B cell (primary cell): Measurements from ENCODE around the gene RFC2. TPM values are rescaled to one million over a fixed set of nuclear protein-coding genes. Genes with fewer than 3 reads are reported as not detected.

ENCODE experiments used
- ATAC-seq: fragments of 200-7000 bp; cut with Tn5 transposase; one replicate; pipeline ENCODE4 v1.10.0; 2021; ENCODE audit warnings: low read depth, mild to moderate bottlenecking, moderate number of reproducible peaks, moderate library complexity
- CTCF ChIA-PET: fragments of 350-600 bp; sonication (Branson Sonifier 250); formaldehyde crosslinking; loops from one replicate; lab custom pipeline; 2021; ENCODE audit warnings: antibody characterized with exemption, inconsistent platforms; lab: Charles Lee
- POLR2A ChIA-PET: fragments of 350-600 bp; sonication (Branson Sonifier 250); formaldehyde crosslinking; loops from one replicate; lab custom pipeline; 2021; ENCODE audit warnings: antibody characterized with exemption; lab: Charles Lee
- DNase-seq: peaks from one replicate; pipeline ENCODE4 v3.0.0; 2013
- H2AFZ ChIP-seq: 2 replicates; pipeline ENCODE4 v1.6.1; 2012; ENCODE audit warnings: mild to moderate bottlenecking, low read depth, low read length; ENCODE audit not compliant: insufficient read depth, poor library complexity, severe bottlenecking
- H3K27ac ChIP-seq, 2 donors: 1 replicate in 1 of 2; 2 replicates in 1 of 2; pipeline ENCODE4 v1.5.1; 2012 to 2013; ENCODE audit warnings: low read length in 2 of 2, mild to moderate bottlenecking in 2 of 2, moderate library complexity in 1 of 2
- H3K27me3 ChIP-seq, 4 experiments: fragments of 200-600 bp in 1 of 4; sonication (generic) in 1 of 4; replicated peaks in 1 of 4; 1 replicate in 2 of 4; 2 replicates in 2 of 4; pipeline versions ENCODE4 v1.6.1 to v1.7.0; 2013 to 2016; ENCODE audit warnings: low read length in 3 of 4, mild to moderate bottlenecking in 2 of 4, mixed read lengths in 1 of 4, moderate library complexity in 1 of 4; ENCODE audit not compliant: insufficient read depth in 4 of 4, control insufficient read depth in 3 of 4; ENCODE audit errors: control extremely low read depth in 1 of 4
- H3K36me3 ChIP-seq, 2 experiments: replicated peaks in 1 of 2; 1 replicate in 1 of 2; 2 replicates in 1 of 2; pipeline versions ENCODE4 v1.6.1 to v1.7.1; 2013; ENCODE audit warnings: low read length in 1 of 2; ENCODE audit not compliant: insufficient read depth in 2 of 2, control insufficient read depth in 1 of 2; ENCODE audit errors: control extremely low read depth in 1 of 2, extremely low read depth in 1 of 2
- H3K4me1 ChIP-seq, 2 donors: fragments of 200-600 bp in 1 of 2; sonication (generic) in 1 of 2; 1 replicate in 1 of 2; 2 replicates in 1 of 2; pipeline versions ENCODE4 v1.5.1 to v1.6.1; 2013 to 2017; ENCODE audit warnings: low read length in 2 of 2; ENCODE audit not compliant: control insufficient read depth in 2 of 2, insufficient read depth in 2 of 2
- H3K4me2 ChIP-seq: replicated peaks from 2 replicates; pipeline ENCODE3; 2012; ENCODE audit warnings: mild to moderate bottlenecking, low read depth, low read length; ENCODE audit not compliant: poor library complexity, severe bottlenecking
- H3K4me3 ChIP-seq, 5 experiments: fragments of 200-600 bp in 1 of 5; sonication (generic) in 1 of 5; 1 replicate in 3 of 5; 2 replicates in 2 of 5; pipeline versions ENCODE4 v1.5.1 to v1.7.0; 2011 to 2016; ENCODE audit warnings: low read length in 4 of 5, mild to moderate bottlenecking in 4 of 5, low read depth in 2 of 5, control low read depth in 1 of 5, moderate library complexity in 1 of 5; ENCODE audit not compliant: insufficient read depth in 1 of 5; ENCODE audit errors: control extremely low read depth in 1 of 5, extremely low read depth in 1 of 5
- H3K79me2 ChIP-seq: fragments of 200-600 bp; sonication (generic); one replicate; pipeline ENCODE4 v1.6.0; 2016; ENCODE audit warnings: low read length; ENCODE audit not compliant: control insufficient read depth, insufficient read depth
- H3K9ac ChIP-seq: fragments of 200-600 bp; sonication (generic); 2 replicates; pipeline ENCODE4 v1.6.1; 2017; ENCODE audit warnings: mild to moderate bottlenecking, low read length, moderate library complexity
- H3K9me3 ChIP-seq, 3 donors: one replicate each; pipeline versions ENCODE4 v1.6.1 to v1.7.1; 2013; ENCODE audit warnings: low read length in 2 of 3; ENCODE audit not compliant: control insufficient read depth in 2 of 3, insufficient read depth in 1 of 3; ENCODE audit errors: control extremely low read depth in 1 of 3
- H4K20me1 ChIP-seq: 2 replicates; pipeline ENCODE4 v1.6.0; 2012; ENCODE audit warnings: mild to moderate bottlenecking, low read length; ENCODE audit not compliant: insufficient read depth, control insufficient read depth, poor library complexity, severe bottlenecking
- H3K27ac Mint-ChIP-seq: one replicate; pipeline ENCODE4 v1.8.0; 2021; ENCODE audit warnings: mixed read lengths
- H3K27me3 Mint-ChIP-seq: one replicate; pipeline ENCODE4 v1.8.0; 2021; ENCODE audit warnings: mixed read lengths
- H3K4me1 Mint-ChIP-seq: one replicate; pipeline ENCODE4 v1.8.0; 2021; ENCODE audit warnings: mixed read lengths
- H3K4me3 Mint-ChIP-seq: one replicate; pipeline ENCODE4 v1.8.0; 2021; ENCODE audit warnings: mixed read lengths
- H3K9me3 Mint-ChIP-seq: one replicate; pipeline ENCODE4 v1.8.0; 2022; ENCODE audit warnings: mixed read lengths; ENCODE audit not compliant: insufficient read depth
- CTCF ChIP-seq: fragments of 200-600 bp; IDR thresholded peaks from one replicate; pipeline ENCODE4 v1.8.0; 2022; ENCODE audit warnings: antibody characterized with exemption, mild to moderate bottlenecking
- EZH2 ChIP-seq: IDR thresholded peaks from 2 replicates; pipeline ENCODE4 v1.6.1; 2012; ENCODE audit warnings: borderline replicate concordance, low read depth, mild to moderate bottlenecking, moderate library complexity, low read length; ENCODE audit not compliant: insufficient read depth, poor library complexity, severe bottlenecking
- WGBS: methylation state at CpG from one replicate; pipeline ENCODE4 v1.1.5; 2013; ENCODE audit warnings: missing lambda C conversion rate; ENCODE audit not compliant: insufficient coverage; 5-methylcytosine and 5-hydroxymethylcytosine counted together
- intact Hi-C: fragments of 100-400 bp; cut with micrococcal nuclease; formaldehyde crosslinking; loops from one replicate; pipeline ENCODE4 v1.10.0; 2022
- polyA plus RNA-seq: library from polyadenylated mRNA; depleted of rRNA; stranded (reverse); fragments of >200 nt; gene quantifications from 2 replicates; pipeline ENCODE4 v1.2.3, GENCODE V29; 2012
- total RNA-seq, 2 donors: library from RNA; stranded (reverse); fragments of 120-200 nt in 1 of 2; gene quantifications; 1 replicate in 1 of 2; 2 replicates in 1 of 2; pipeline versions ENCODE4 v1.2.3 to v1.2.4, GENCODE V29; 2013 to 2022

Gene RFC2
- total and polyA plus RNA-seq, 2 donors (not counting 1 experiment from before 2014, with no cell fraction given), result 20.2 to 36.4 TPM

- 94% methylated on average over 12 of the region's 14 CpGs for WGBS
- no peaks in the 10 kb centered on the region for H3K36me3 ChIP-seq
- no peaks in the 10 kb centered on the region for H4K20me1 ChIP-seq
- no peak for TF ChIP-seq CTCF
- no peak for TF ChIP-seq EZH2
- no peak overlapping the region for H3K4me3 ChIP-seq
- no peak overlapping the region for H3K4me3 Mint-ChIP-seq
- CTCF ChIA-PET, result interaction anchor here (1.4 to 3.4 kb wide), 3 partner anchors 11 to 119 kb away, joined by 5 to 22 read pairs (median 6); no protein-coding TSS in a partner anchor
- no peaks in the 10 kb centered on the region for H3K79me2 ChIP-seq
- DNase-seq (no peak), ATAC-seq (no peak)
- POLR2A ChIA-PET, result interaction anchor here (0.6 kb wide), 1 partner anchor 21 kb away, joined by 7 read pairs; no protein-coding TSS in a partner anchor
- no peaks in the 10 kb centered on the region for H3K9me3 ChIP-seq
- H3K9ac ChIP-seq, result no peak overlapping the region
- no peak overlapping the region for H2AFZ ChIP-seq
- no peaks in the 10 kb centered on the region for H3K27me3 ChIP-seq
- no peaks in the 10 kb centered on the region for H3K27me3 Mint-ChIP-seq
- H3K27ac Mint-ChIP-seq, result no peak overlapping the region
- intact Hi-C loops, result no loop called here
- H3K4me1 ChIP-seq, result peaks cover 19 to 32% of the 10 kb centered on the region in 2 donors
- no peak overlapping the region for H3K27ac ChIP-seq
- no peaks in the 10 kb centered on the region for H3K9me3 Mint-ChIP-seq
- peaks cover 36% of the 10 kb centered on the region for H3K4me1 Mint-ChIP-seq
- H3K4me2 ChIP-seq, result no peak overlapping the region
These were observed 28.7 kb upstream of the RFC2 start for GRCh38 chr7:74282748-74283459.

- Histone ChIP-seq H3K36me3 (no peaks in the 10 kb centered on the region), H3K9ac (no peak overlapping the region), H4K20me1 (no peaks in the 10 kb centered on the region), H3K4me3 (no peak overlapping the region), H3K27ac (no peak overlapping the region), H3K9me3 (no peaks in the 10 kb centered on the region), H3K4me2 (no peak overlapping the region), H2AFZ (no peak overlapping the region), H3K79me2 (no peaks in the 10 kb centered on the region), H3K27me3 (no peaks in the 10 kb centered on the region), H3K4me1 (peaks cover 19 to 32% of the 10 kb centered on the region in 2 donors)
- CTCF ChIA-PET, result interaction anchor here (0.9 to 2.5 kb wide), 3 partner anchors 8 to 121 kb away, joined by 3 to 6 read pairs (median 4); partner anchors contain the start of gene CLIP2
- ATAC-seq (no peak), DNase-seq (no peak)
- no peak overlapping the region for H3K27ac Mint-ChIP-seq
- POLR2A ChIA-PET, result interaction anchor here (0.6 kb wide), 1 partner anchor 25 kb away, joined by 3 read pairs; no protein-coding TSS in a partner anchor
- H3K4me3 Mint-ChIP-seq, result no peak overlapping the region
- H3K4me1 Mint-ChIP-seq, result peaks cover 36% of the 10 kb centered on the region
- TF ChIP-seq CTCF (no peak), EZH2 (no peak)
- WGBS, result 96% methylated on average over 8 of the region's 8 CpGs
- intact Hi-C loops, result no loop called here
- no peaks in the 10 kb centered on the region for H3K9me3 Mint-ChIP-seq
- no peaks in the 10 kb centered on the region for H3K27me3 Mint-ChIP-seq
These were observed 26.8 kb upstream of the RFC2 start for GRCh38 chr7:74280985-74281384.
